Calu3 (cell line): ENCODE data around the gene DNAJC4. TPM values are rescaled to one million over a fixed set of nuclear protein-coding genes. Genes with fewer than 3 reads are reported as not detected.

Experiments
- BruUV-seq: library from RNA; stranded (reverse); fragments of 400-500 nt; replicated peaks from 2 replicates; lab custom pipeline; 2021; lab: Mats Ljungman, UMichigan
- CTCF ChIA-PET: fragments of 300-600 bp; sonication (Branson Sonifier 250); formaldehyde crosslinking; loops from one replicate; lab custom pipeline; 2022; ENCODE audit warnings: antibody characterized with exemption; lab: Charles Lee
- DNase-seq: peaks from one replicate; pipeline ENCODE4 v3.0.0; 2022
- H3K27ac Mint-ChIP-seq: one replicate; pipeline ENCODE4 v1.8.0; 2022; ENCODE audit warnings: mixed read lengths; ENCODE audit not compliant: unreplicated experiment
- H3K27me3 Mint-ChIP-seq: one replicate; pipeline ENCODE4 v1.8.0; 2022; ENCODE audit warnings: mixed read lengths; ENCODE audit not compliant: unreplicated experiment
- H3K36me3 Mint-ChIP-seq: one replicate; pipeline ENCODE4 v1.8.0; 2022; ENCODE audit warnings: mild to moderate bottlenecking, moderate library complexity, mixed read lengths; ENCODE audit not compliant: insufficient read depth, unreplicated experiment
- H3K4me1 Mint-ChIP-seq: one replicate; pipeline ENCODE4 v1.8.0; 2022; ENCODE audit warnings: mild to moderate bottlenecking, low read depth, mixed read lengths; ENCODE audit not compliant: unreplicated experiment
- H3K4me3 Mint-ChIP-seq: one replicate; pipeline ENCODE4 v1.8.0; 2022; ENCODE audit warnings: mild to moderate bottlenecking, low read depth, moderate library complexity, mixed read lengths; ENCODE audit not compliant: unreplicated experiment
- H3K9me3 Mint-ChIP-seq: one replicate; pipeline ENCODE4 v1.8.0; 2022; ENCODE audit warnings: low read depth, mixed read lengths; ENCODE audit not compliant: unreplicated experiment
- CTCF ChIP-seq: fragments of 200-600 bp; IDR thresholded peaks from one replicate; pipeline ENCODE4 v1.8.0; 2022; ENCODE audit warnings: antibody characterized with exemption; ENCODE audit not compliant: unreplicated experiment
- intact Hi-C: fragments of 100-400 bp; cut with micrococcal nuclease; formaldehyde crosslinking; loops from one replicate; pipeline ENCODE4 v1.10.0; 2022; ENCODE audit not compliant: unreplicated experiment
- total RNA-seq: library from RNA; stranded (reverse); gene quantifications from 2 replicates; pipeline ENCODE4 v1.2.3, GENCODE V29; 2022

The DNAJC4 gene
- total RNA-seq, 1 experiment from 2014 or later = 26.6 TPM

GRCh38 chr11:64225608-64226506 lies 4.5 kb upstream of the DNAJC4 start, which contains the start of the genes NUDT22 and TRPT1:
Gene NUDT22, plus strand, starts transcription at chr11:64226274. Its CDS starts 379 bp downstream, at chr11:64226653.
Gene TRPT1, minus strand, starts transcription at chr11:64226186. Its CDS starts 326 bp downstream, at chr11:64225860.
- intact Hi-C loops = no loop called here
- TSS peak; percentile 42 for BruUV-seq

GRCh38 chr11:64226507-64227051 lies 3.8 kb upstream of the DNAJC4 start:
- TF ChIP-seq CTCF = no peak
- no peaks in the 10 kb centered on the region for H3K9me3 Mint-ChIP-seq
- H3K4me1 Mint-ChIP-seq = peaks cover 7% of the 10 kb centered on the region
- DNase-seq = peak; percentile 44
- H3K36me3 Mint-ChIP-seq = peaks cover 87% of the 10 kb centered on the region
- intact Hi-C loops = no loop called here
- H3K4me3 Mint-ChIP-seq = peak overlapping the region; percentile 79
- TSS peak; percentile 59 for BruUV-seq
- no peaks in the 10 kb centered on the region for H3K27me3 Mint-ChIP-seq
- H3K27ac Mint-ChIP-seq = peak overlapping the region; percentile 14
- CTCF ChIA-PET = interaction anchor here (0.6 to 1.3 kb wide), 3 partner anchors 11 to 19 kb away, joined by 3 read pairs; no protein-coding TSS in a partner anchor

More at GRCh38 chr11:64225608-64226506, 4.5 kb upstream of the DNAJC4 start, which contains the start of the genes NUDT22 and TRPT1:
- H3K4me1 Mint-ChIP-seq = peaks cover 7% of the 10 kb centered on the region
- peak; percentile 94 for DNase-seq
- H3K27ac Mint-ChIP-seq = peak within 1 kb of the TSS; percentile 50
- peaks cover 90% of the 10 kb centered on the region for H3K36me3 Mint-ChIP-seq
- TF ChIP-seq CTCF = peak; percentile 38
- CTCF ChIA-PET = interaction anchor here (0.5 to 1.3 kb wide), 4 partner anchors 12 to 77 kb away, joined by 3 to 7 read pairs (median 4); no protein-coding TSS in a partner anchor
- H3K9me3 Mint-ChIP-seq = no peaks in the 10 kb centered on the region
- no peaks in the 10 kb centered on the region for H3K27me3 Mint-ChIP-seq
- peak within 1 kb of the TSS; percentile 79 for H3K4me3 Mint-ChIP-seq

- no peaks in the 10 kb centered on the region for H3K27me3 Mint-ChIP-seq
- intact Hi-C loops = no loop called here
- no peak for DNase-seq
- BruUV-seq = no TSS peak
- no peak for TF ChIP-seq CTCF
- H3K9me3 Mint-ChIP-seq = no peaks in the 10 kb centered on the region
- H3K4me1 Mint-ChIP-seq = peaks cover 7% of the 10 kb centered on the region
- peak overlapping the region; percentile 14 for H3K27ac Mint-ChIP-seq
- peaks cover 87% of the 10 kb centered on the region for H3K36me3 Mint-ChIP-seq
- H3K4me3 Mint-ChIP-seq = peak overlapping the region; percentile 79
- CTCF ChIA-PET = interaction anchor here (1.0 kb wide), 1 partner anchor 15 kb away, joined by 3 read pairs; no protein-coding TSS in a partner anchor
These were observed 2.9 kb upstream of the DNAJC4 start for GRCh38 chr11:64227405-64227956.

GRCh38 chr11:64229090-64229743 lies 1.1 kb upstream of the DNAJC4 start:
- CTCF ChIA-PET = interaction anchor here (0.8 kb wide), 1 partner anchor 404 kb away, joined by 7 read pairs; no protein-coding TSS in a partner anchor
- H3K27ac Mint-ChIP-seq = peak overlapping the region; percentile 50
- no peaks in the 10 kb centered on the region for H3K27me3 Mint-ChIP-seq
- H3K9me3 Mint-ChIP-seq = no peaks in the 10 kb centered on the region
- TSS peak; percentile 3 for BruUV-seq
- peak overlapping the region; percentile 92 for H3K4me3 Mint-ChIP-seq
- DNase-seq = no peak
- peaks cover 86% of the 10 kb centered on the region for H3K36me3 Mint-ChIP-seq
- H3K4me1 Mint-ChIP-seq = peaks cover 7% of the 10 kb centered on the region
- intact Hi-C loops = no loop called here
- no peak for TF ChIP-seq CTCF
